GM23338 (cell line): Measurements from ENCODE around the gene DPM1. TPM values are rescaled to one million over a fixed set of nuclear protein-coding genes. Genes with fewer than 3 reads are reported as not detected.

Source experiments
- ATAC-seq: fragments of 200-7000 bp; cut with Tn5 transposase; 3 replicates; pipeline ENCODE4 v1.9.1; 2020
- DNase-seq: peaks from one replicate; pipeline ENCODE4 v3.0.0-alpha.2; 2015; ENCODE audit warnings: low spot score
- H2AFZ ChIP-seq: fragments of 200-600 bp; sonication (generic); 2 replicates; pipeline ENCODE4 v1.8.0; 2016; ENCODE audit warnings: antibody characterized with exemption, mild to moderate bottlenecking, moderate library complexity
- H3F3A ChIP-seq: fragments of 200-600 bp; sonication (generic); replicated peaks from 2 replicates; pipeline ENCODE4 v1.8.0; 2017; ENCODE audit warnings: antibody characterized with exemption, mixed run types, low read depth
- H3K27ac ChIP-seq: fragments of 200-600 bp; sonication (generic); 2 replicates; pipeline ENCODE4 v1.6.1; 2016; ENCODE audit warnings: low read depth
- H3K27me3 ChIP-seq: fragments of 200-600 bp; sonication (generic); 2 replicates; pipeline ENCODE4 v1.8.0; 2016; ENCODE audit warnings: mild to moderate bottlenecking, mixed run types, moderate library complexity; ENCODE audit not compliant: insufficient read depth
- H3K36me3 ChIP-seq: fragments of 200-600 bp; sonication (generic); 2 replicates; pipeline ENCODE4 v1.8.0; 2016; ENCODE audit warnings: mild to moderate bottlenecking; ENCODE audit not compliant: insufficient read depth
- H3K4me1 ChIP-seq: fragments of 200-600 bp; sonication (generic); 2 replicates; pipeline ENCODE4 v1.8.0; 2016; ENCODE audit warnings: mild to moderate bottlenecking, moderate library complexity; ENCODE audit not compliant: insufficient read depth
- H3K4me2 ChIP-seq: fragments of 200-600 bp; sonication (generic); 2 replicates; pipeline ENCODE4 v1.7.1; 2017; ENCODE audit warnings: mixed run types
- H3K4me3 ChIP-seq: fragments of 200-600 bp; sonication (generic); 2 replicates; pipeline ENCODE4 v1.6.1; 2016; ENCODE audit warnings: mixed run types
- H3K79me2 ChIP-seq: fragments of 200-600 bp; sonication (generic); replicated peaks from 2 replicates; pipeline ENCODE4 v1.8.0; 2017; ENCODE audit warnings: mild to moderate bottlenecking; ENCODE audit not compliant: insufficient read depth
- H3K9me2 ChIP-seq: fragments of 200-600 bp; sonication (generic); 2 replicates; pipeline ENCODE4 v1.8.0; 2017; ENCODE audit not compliant: insufficient read depth
- H4K20me1 ChIP-seq: fragments of 200-600 bp; sonication (generic); replicated peaks from 2 replicates; pipeline ENCODE4 v1.8.0; 2017; ENCODE audit warnings: mild to moderate bottlenecking; ENCODE audit not compliant: insufficient read depth
- H3K27ac Mint-ChIP-seq: 2 replicates; pipeline ENCODE4 v1.8.0; 2020; ENCODE audit warnings: inconsistent platforms, mild to moderate bottlenecking, moderate library complexity, mixed read lengths
- H3K27me3 Mint-ChIP-seq: 3 replicates; pipeline ENCODE4 v1.8.0; 2022; ENCODE audit warnings: low read depth, mild to moderate bottlenecking, moderate library complexity, mixed read lengths, inconsistent platforms; ENCODE audit not compliant: insufficient read depth, poor library complexity
- H3K36me3 Mint-ChIP-seq: 3 replicates; pipeline ENCODE4 v1.8.0; 2021; ENCODE audit warnings: low read depth, mild to moderate bottlenecking, inconsistent platforms, moderate library complexity, mixed read lengths
- H3K4me1 Mint-ChIP-seq: 3 replicates; pipeline ENCODE4 v1.8.0; 2020; ENCODE audit warnings: mild to moderate bottlenecking, inconsistent platforms, mixed read lengths
- H3K4me3 Mint-ChIP-seq: 3 replicates; pipeline ENCODE4 v1.8.0; 2021; ENCODE audit warnings: moderate library complexity, mild to moderate bottlenecking, inconsistent platforms, mixed read lengths
- H3K9me3 Mint-ChIP-seq: 3 replicates; pipeline ENCODE4 v1.8.0; 2020; ENCODE audit warnings: moderate library complexity, mild to moderate bottlenecking, inconsistent platforms, mixed read lengths
- CREB1 ChIP-seq: fragments of 250-450 bp; sonication (Bioruptor Pico); IDR thresholded peaks from 2 replicates; pipeline ENCODE4 v1.5.0; 2020; ENCODE audit warnings: low read depth, mild to moderate bottlenecking, moderate library complexity
- CTCF ChIP-seq, 2 experiments: fragments of 200-600 bp in 1 of 2; sonication (generic) in 1 of 2; conservative IDR thresholded peaks; 2 replicates each; pipeline versions ENCODE4 v1.5.1 to v1.6.1; 2016 to 2017; ENCODE audit warnings: antibody characterized with exemption in 2 of 2, low read depth in 2 of 2, mild to moderate bottlenecking in 2 of 2, moderate library complexity in 1 of 2
- ETS1 ChIP-seq: IDR thresholded peaks from 2 replicates; pipeline ENCODE4 v1.6.1; 2016; ENCODE audit warnings: antibody characterized with exemption
- EZH2 ChIP-seq: fragments of 200-600 bp; sonication (generic); IDR thresholded peaks from one replicate; pipeline ENCODE4 v1.8.0; 2017; ENCODE audit warnings: antibody characterized with exemption, mild to moderate bottlenecking, low read depth; ENCODE audit not compliant: unreplicated experiment
- EZH2phosphoT487 ChIP-seq: fragments of 200-600 bp; sonication (generic); IDR thresholded peaks from one replicate; pipeline ENCODE4 v1.8.1; 2018; ENCODE audit warnings: antibody characterized with exemption; ENCODE audit not compliant: unreplicated experiment
- JUNB ChIP-seq: IDR thresholded peaks from one replicate; pipeline ENCODE4 v1.6.1; 2016; ENCODE audit warnings: antibody characterized with exemption; ENCODE audit not compliant: unreplicated experiment
- POLR2AphosphoS5 ChIP-seq: IDR thresholded peaks from 2 replicates; pipeline ENCODE4 v1.6.1; 2016; ENCODE audit warnings: antibody characterized with exemption, low read depth
- REST ChIP-seq: IDR thresholded peaks from one replicate; pipeline ENCODE4 v1.6.1; 2018; ENCODE audit warnings: antibody characterized with exemption; ENCODE audit not compliant: unreplicated experiment
- STAT1 ChIP-seq: IDR thresholded peaks from one replicate; pipeline ENCODE4 v1.6.1; 2016; ENCODE audit warnings: antibody characterized with exemption; ENCODE audit not compliant: unreplicated experiment
- ZNF462 ChIP-seq: fragments of 250-450 bp; sonication (Bioruptor Pico); IDR thresholded peaks from 2 replicates; pipeline ENCODE4 v1.5.0; 2020; ENCODE audit warnings: mild to moderate bottlenecking, moderate library complexity
- polyA plus RNA-seq: library from polyadenylated mRNA; unstranded; fragments of >200 nt; fragmentation: Nextera tagmentation; extraction: Ambion mirVana; gene quantifications from 2 replicates; pipeline ENCODE4 v1.2.1, GENCODE V29; 2016
- total RNA-seq: library from RNA; depleted of rRNA; stranded (reverse); fragments of >200 nt; shearing (Covaris generic); gene quantifications from 2 replicates; pipeline ENCODE4 v1.2.3, GENCODE V29; 2014

DPM1 gene
- total and polyA plus RNA-seq, 2 experiments from 2014 or later: 71.7 to 130 TPM

GRCh38 chr20:50931306-50932015 lies 26.9 kb downstream of the DPM1 start, which contains the start of gene ADNP (continued):
- TF ChIP-seq ZNF462 (CRISPR knock-in tag): 0 out of 2 replicates have a peak, but pooled peaks have one; percentile 43

GRCh38 chr20:50930976-50931305 lies 27.4 kb downstream of the DPM1 start:
- no peaks in the 10 kb centered on the region for H3K27me3 ChIP-seq
- ATAC-seq (peak; percentile 3; the same call in 1 of the 3 replicates), DNase-seq (no peak)
- H3K27ac ChIP-seq: no peak overlapping the region
- peak overlapping the region; percentile 48; the same call in 1 of the 2 replicates for H3K4me3 ChIP-seq
- H3K4me1 ChIP-seq: peaks cover 36% of the 10 kb centered on the region
- peaks cover 13% of the 10 kb centered on the region; the same call in 1 of the 2 replicates for H3K36me3 ChIP-seq
- H4K20me1 ChIP-seq: peaks cover 30% of the 10 kb centered on the region
- H3K79me2 ChIP-seq: peaks cover 42% of the 10 kb centered on the region
- Mint-ChIP-seq H3K27ac (peak overlapping the region; percentile 99), H3K4me3 (peak overlapping the region; percentile 80; the same call in 2 of the 3 replicates), H3K9me3 (peaks cover 7% of the 10 kb centered on the region; the same call in 2 of the 3 replicates), H3K27me3 (peaks cover 18% of the 10 kb centered on the region), H3K36me3 (peaks cover 76% of the 10 kb centered on the region), H3K4me1 (peaks cover 40% of the 10 kb centered on the region)
- H3F3A ChIP-seq: 0 out of 2 replicates have a peak, but pooled peaks cover 7% of the 10 kb centered on the region
- no peak overlapping the region for H2AFZ ChIP-seq
- TF ChIP-seq ETS1 (no peak), CTCF (conservative IDR thresholded peaks at IDR 0.05; ENCODE audit: low read depth in 2 of 2) (no peak), CREB1 (no peak), POLR2AphosphoS5 (no peak; the same call in 1 of the 2 replicates), REST (no peak), STAT1 (no peak), JUNB (no peak), EZH2 (no peak), EZH2phosphoT487 (no peak)
- no peak overlapping the region for H3K4me2 ChIP-seq
- H3K9me2 ChIP-seq: no peaks in the 10 kb centered on the region
